Adrenal gland (tissue), 12 donors: ENCODE measurements around the gene SMARCD3. TPM values are rescaled to one million over a fixed set of nuclear protein-coding genes. Genes with fewer than 3 reads are reported as not detected.

ENCODE experiments used
- DNase-seq, 7 donors: peaks; one replicate each; pipeline ENCODE4 v3.0.0-alpha.2; 2019 to 2020
- H3K27ac ChIP-seq, 5 donors: fragments of 200-600 bp; sonication (generic) in 4 of 5; 1 replicate in 3 of 5; 2 replicates in 2 of 5; pipeline versions ENCODE4 v1.5.1 to v1.8.0; 2016 to 2020; ENCODE audit warnings: mild to moderate bottlenecking in 1 of 5
- H3K27me3 ChIP-seq: fragments of 200-600 bp; 2 replicates; pipeline ENCODE4 v1.8.0; 2021
- H3K36me3 ChIP-seq, 2 donors: fragments of 200-600 bp; replicated peaks in 1 of 2; 1 replicate in 1 of 2; 2 replicates in 1 of 2; pipeline versions ENCODE4 v1.5.1 to v1.8.0; 2018 to 2022
- H3K4me1 ChIP-seq, 2 donors: fragments of 200-600 bp; replicated peaks in 1 of 2; 1 replicate in 1 of 2; 2 replicates in 1 of 2; pipeline versions ENCODE4 v1.5.1 to v1.8.0; 2018 to 2021
- H3K4me3 ChIP-seq, 4 donors: fragments of 200-600 bp; sonication (generic) in 3 of 4; one replicate each; pipeline ENCODE4 v1.5.1; 2016 to 2018
- H3K9me3 ChIP-seq, 3 donors: fragments of 200-600 bp; sonication (generic) in 1 of 3; replicated peaks in 1 of 3; 1 replicate in 2 of 3; 2 replicates in 1 of 3; pipeline versions ENCODE4 v1.5.1 to v1.8.0; 2016 to 2021
- POLR2A ChIP-seq, 2 donors: fragments of 450-650 bp; IDR thresholded peaks; one replicate each; pipeline ENCODE4 v1.6.1; 2017; ENCODE audit warnings: antibody characterized with exemption in 2 of 2, mild to moderate bottlenecking in 2 of 2, moderate library complexity in 1 of 2
- WGBS, 4 donors: extraction: QIAGEN DNeasy Blood & Tissue Kit in 2 of 4; methylation state at CpG; one replicate each; pipeline versions ENCODE4 v1.1.5 to v1.1.7; 2013 to 2017; 5-methylcytosine and 5-hydroxymethylcytosine counted together
- intact Hi-C, 2 donors: fragments of 100-400 bp; cut with DNase I; formaldehyde crosslinking; loops; one replicate each; pipeline versions ENCODE4 v1.14.1 to v1.15.0; 2022 to 2023
- polyA plus RNA-seq, 3 donors: library from polyadenylated mRNA; stranded (reverse); fragments of 200-250 nt in 2 of 3; fragments of 350-450 nt in 1 of 3; fragmentation: Illumina TruSeq in 1 of 3; extraction: RNeasy Lipid Tissue Mini Kit (QIAGEN cat#74804) in 1 of 3; gene quantifications; one replicate each; pipeline ENCODE4 v1.2.3, GENCODE V29; 2013 to 2014
- total RNA-seq, 9 donors: library from RNA; depleted of rRNA in 4 of 9; stranded (reverse); fragments of >200 nt in 4 of 9; fragments of 120-200 nt in 1 of 9; fragmentation: NEBNext Ultra II Directional in 1 of 9; extraction: Animal tissue kit (Norgen Biotek cat#: 25700) in 1 of 9; gene quantifications; one replicate each; pipeline versions ENCODE4 v1.1.0 to v1.2.4, GENCODE V29; 2013 to 2023
- TF ChIP-seq, protein P1 (sequence below), 6 experiments: fragments of 450-650 bp in 4 of 6; fragments of 200-600 bp in 2 of 6; sonication (generic) in 1 of 6; IDR thresholded peaks; 1 replicate in 5 of 6; 2 replicates in 1 of 6; pipeline versions ENCODE4 v1.5.1 to v1.8.0; 2016 to 2021; ENCODE audit warnings: antibody characterized with exemption in 6 of 6, mild to moderate bottlenecking in 2 of 6, moderate library complexity in 1 of 6
- donor health status: healthy with polysubstance abuse.
- donor health status: Bipolar disorder and iron deficiency.
- donor health status: DM: yes; HTN: yes; CAD: no.
- donor health status: DM: no; HTN: no; CAD: no.
- donor health status: DM: no; HTN: no; CAD: no.
- donor health status: DM: yes; HTN: yes; CAD: no.

SMARCD3 gene
- total and polyA plus RNA-seq, 12 donors: 46.4 to 194 (median 109) TPM

GRCh38 chr7:151237244-151238189 is 11.0 kb downstream of the SMARCD3 start:
- Histone ChIP-seq H3K9me3 (no peaks in the 10 kb centered on the region), H3K36me3 (peaks cover 0 to 76% of the 10 kb centered on the region in 2 donors), H3K27ac (no peak overlapping the region), H3K27me3 (no peaks in the 10 kb centered on the region), H3K4me1 (peaks cover 11 to 12% of the 10 kb centered on the region in 2 donors), H3K4me3 (no peak overlapping the region)
- WGBS, 4 donors: 85 to 88% (median 87%) methylated on average over 22 to 44 of the region's 44 CpGs
- TF ChIP-seq, protein P1, sequence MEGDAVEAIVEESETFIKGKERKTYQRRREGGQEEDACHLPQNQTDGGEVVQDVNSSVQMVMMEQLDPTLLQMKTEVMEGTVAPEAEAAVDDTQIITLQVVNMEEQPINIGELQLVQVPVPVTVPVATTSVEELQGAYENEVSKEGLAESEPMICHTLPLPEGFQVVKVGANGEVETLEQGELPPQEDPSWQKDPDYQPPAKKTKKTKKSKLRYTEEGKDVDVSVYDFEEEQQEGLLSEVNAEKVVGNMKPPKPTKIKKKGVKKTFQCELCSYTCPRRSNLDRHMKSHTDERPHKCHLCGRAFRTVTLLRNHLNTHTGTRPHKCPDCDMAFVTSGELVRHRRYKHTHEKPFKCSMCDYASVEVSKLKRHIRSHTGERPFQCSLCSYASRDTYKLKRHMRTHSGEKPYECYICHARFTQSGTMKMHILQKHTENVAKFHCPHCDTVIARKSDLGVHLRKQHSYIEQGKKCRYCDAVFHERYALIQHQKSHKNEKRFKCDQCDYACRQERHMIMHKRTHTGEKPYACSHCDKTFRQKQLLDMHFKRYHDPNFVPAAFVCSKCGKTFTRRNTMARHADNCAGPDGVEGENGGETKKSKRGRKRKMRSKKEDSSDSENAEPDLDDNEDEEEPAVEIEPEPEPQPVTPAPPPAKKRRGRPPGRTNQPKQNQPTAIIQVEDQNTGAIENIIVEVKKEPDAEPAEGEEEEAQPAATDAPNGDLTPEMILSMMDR (IDR thresholded peaks at IDR 0.05): no peak
- TF ChIP-seq POLR2A (IDR thresholded peaks at IDR 0.05): no peak
- intact Hi-C loops: no loop called here
- DNase-seq: no peak

DNA sequence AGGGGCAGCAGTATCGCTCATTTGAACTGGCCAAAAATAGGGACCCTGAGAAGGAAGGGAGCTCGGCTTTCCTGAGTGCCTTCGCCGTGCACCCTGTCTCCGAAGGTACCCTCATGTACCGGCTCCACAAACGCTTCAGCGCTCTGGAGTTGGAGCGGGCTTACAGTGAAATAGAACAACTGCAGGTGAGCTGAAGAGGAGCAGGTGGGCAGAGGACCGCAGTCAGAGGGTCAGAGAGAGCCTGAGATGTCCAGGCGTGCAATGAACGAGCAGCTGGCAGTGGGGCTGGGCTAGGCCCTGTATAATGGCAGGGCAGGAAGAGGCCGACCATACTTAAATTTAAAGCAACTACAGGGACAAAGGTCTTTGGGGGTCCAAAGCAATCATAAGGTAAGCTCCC is 12.1 kb downstream of the SMARCD3 start:
- DNase-seq: no peak
- Histone ChIP-seq H3K36me3 (peaks cover 0 to 66% of the 10 kb centered on the region in 2 donors), H3K9me3 (no peaks in the 10 kb centered on the region), H3K4me3 (no peak overlapping the region), H3K27ac (no peak overlapping the region), H3K4me1 (peaks cover 15 to 17% of the 10 kb centered on the region in 2 donors), H3K27me3 (no peaks in the 10 kb centered on the region)
- 85 to 88% (median 88%) methylated on average over 13 of the region's 13 CpGs for WGBS, 4 donors
- intact Hi-C loops: no loop called here
- TF ChIP-seq POLR2A (IDR thresholded peaks at IDR 0.05): no peak
- TF ChIP-seq, protein P1 (IDR thresholded peaks at IDR 0.05): no peak

GRCh38 chr7:151235091-151235787 is 13.3 kb downstream of the SMARCD3 start:
- intact Hi-C loops: no loop called here
- no peak overlapping the region for H3K27ac ChIP-seq
- no peaks in the 10 kb centered on the region for H3K9me3 ChIP-seq
- no peak overlapping the region for H3K4me3 ChIP-seq
- H3K4me1 ChIP-seq: peaks cover 17 to 28% of the 10 kb centered on the region in 2 donors
- peaks cover 0 to 56% of the 10 kb centered on the region in 2 donors for H3K36me3 ChIP-seq
- no peak for TF ChIP-seq POLR2A (IDR thresholded peaks at IDR 0.05)
- TF ChIP-seq, protein P1 (IDR thresholded peaks at IDR 0.05): no peak
- H3K27me3 ChIP-seq: no peaks in the 10 kb centered on the region
- DNase-seq: peak in 1 of 7 donors; percentile 25
- WGBS, 4 donors: 89 to 90% (median 89%) methylated on average over 20 to 28 of the region's 28 CpGs

DNA sequence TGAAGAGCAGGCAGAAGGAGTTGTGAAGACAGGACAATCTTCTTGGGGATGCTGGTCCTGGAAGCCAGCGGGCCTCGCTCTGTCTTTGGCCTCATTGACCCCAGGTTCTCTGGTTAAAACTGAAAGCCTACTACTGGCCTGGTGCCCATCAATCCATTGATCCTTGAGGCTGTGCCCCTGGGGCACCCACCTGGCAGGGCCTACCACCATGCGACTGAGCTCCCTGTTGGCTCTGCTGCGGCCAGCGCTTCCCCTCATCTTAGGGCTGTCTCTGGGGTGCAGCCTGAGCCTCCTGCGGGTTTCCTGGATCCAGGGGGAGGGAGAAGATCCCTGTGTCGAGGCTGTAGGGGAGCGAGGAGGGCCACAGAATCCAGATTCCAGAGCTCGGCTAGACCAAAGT is 14.7 kb downstream of the SMARCD3 start:
- Histone ChIP-seq H3K27me3 (no peaks in the 10 kb centered on the region), H3K4me3 (peak overlapping the region in 2 of 4 donors; percentile 87 to 94), H3K27ac (peak overlapping the region in 4 of 5 donors; percentile 84 to 94 (median 89)), H3K9me3 (no peaks in the 10 kb centered on the region), H3K4me1 (peaks cover 17 to 28% of the 10 kb centered on the region in 2 donors), H3K36me3 (peaks cover 0 to 42% of the 10 kb centered on the region in 2 donors)
- intact Hi-C loops: no loop called here
- 69 to 87% (median 74%) methylated on average over 5 to 9 of the region's 9 CpGs for WGBS, 4 donors
- TF ChIP-seq POLR2A (IDR thresholded peaks at IDR 0.05): no peak
- TF ChIP-seq, protein P1 (IDR thresholded peaks at IDR 0.05): no peak
- peak in 1 of 7 donors; percentile 33 for DNase-seq
